Lung microvascular endothelial cell (primary cell): ENCODE results near the gene JAZF1. TPM values are rescaled to one million over a fixed set of nuclear protein-coding genes. Genes with fewer than 3 reads are reported as not detected.

Source experiments
- DNase-seq, 2 donors: peaks; one replicate each; pipeline versions ENCODE4 v3.0.0 to v3.0.0-alpha.2; 2010; ENCODE audit warnings: low read depth in 2 of 2
- total RNA-seq: library from RNA; depleted of rRNA; stranded (reverse); fragments of >200 nt; gene quantifications from 2 replicates; pipeline ENCODE4 v1.2.1, GENCODE V29; 2014

Gene JAZF1
- total RNA-seq, 1 donor from 2014 or later: 1.4 TPM

GRCh38 chr7:28191751-28192150 lies 11.2 kb upstream of the JAZF1 start:
- no peak for DNase-seq

- no peak for DNase-seq
Measured at GRCh38 chr7:28191184-28191583, 10.6 kb upstream of the JAZF1 start.

GRCh38 chr7:28190077-28190710 lies 9.6 kb upstream of the JAZF1 start:
- peak in 1 of 2 donors; percentile 11 for DNase-seq

GRCh38 chr7:28187012-28187411 lies 6.4 kb upstream of the JAZF1 start:
- DNase-seq: no peak

GRCh38 chr7:28183627-28184026 lies 3.0 kb upstream of the JAZF1 start:
- no peak for DNase-seq

GRCh38 chr7:28182071-28182471 lies 1.5 kb upstream of the JAZF1 start:
- DNase-seq: no peak

- DNase-seq: no peak
Measured at GRCh38 chr7:28181416-28181815, 821 bp upstream of the JAZF1 start.

GRCh38 chr7:28180031-28180363 lies 598 bp downstream of the JAZF1 start:
- no peak for DNase-seq

GRCh38 chr7:28179120-28180030 lies 1.2 kb downstream of the JAZF1 start:
- DNase-seq: peak; percentile 65 to 71

- peak in 1 of 2 donors; percentile 4 for DNase-seq
Measured at GRCh38 chr7:28178599-28178998, 2.0 kb downstream of the JAZF1 start.

- DNase-seq: no peak
Measured at GRCh38 chr7:28177836-28178235, 2.8 kb downstream of the JAZF1 start.

- no peak for DNase-seq
Measured at GRCh38 chr7:28176645-28177044, 4.0 kb downstream of the JAZF1 start.

GRCh38 chr7:28176174-28176573 lies 4.4 kb downstream of the JAZF1 start:
- DNase-seq: no peak

- no peak for DNase-seq
Measured at GRCh38 chr7:28174901-28175661, 5.5 kb downstream of the JAZF1 start.

- DNase-seq: no peak
Measured at GRCh38 chr7:28174442-28174841, 6.2 kb downstream of the JAZF1 start.

- no peak for DNase-seq
Measured at GRCh38 chr7:28173531-28173930, 7.1 kb downstream of the JAZF1 start.

GRCh38 chr7:28172958-28173357 lies 7.6 kb downstream of the JAZF1 start:
- DNase-seq: no peak

GRCh38 chr7:28170701-28171100 lies 9.9 kb downstream of the JAZF1 start:
- DNase-seq: no peak

- DNase-seq: no peak
Measured at GRCh38 chr7:28169230-28169629, 11.4 kb downstream of the JAZF1 start.

GRCh38 chr7:28168393-28169158 lies 12.0 kb downstream of the JAZF1 start:
- no peak for DNase-seq

- DNase-seq: no peak
Measured at GRCh38 chr7:28166982-28167715, 13.4 kb downstream of the JAZF1 start.
